Activated CD8-positive, alpha-beta T cell treated with anti-CD3 and anti-CD28 coated beads for 36 hours (primary cell): ENCODE measurements around the gene UBE2S. TPM values are rescaled to one million over a fixed set of nuclear protein-coding genes. Genes with fewer than 3 reads are reported as not detected.
"Not testable (repeated sequence)": the region's sequence is repeated elsewhere in the genome, so short reads cannot be mapped to it uniquely, and the experiment has no call there.

ENCODE experiments used
- ATAC-seq: fragments of 200-7000 bp; cut with Tn5 transposase; one replicate; pipeline ENCODE4 v1.10.0; 2021; ENCODE audit warnings: mild to moderate bottlenecking, moderate library complexity
- CTCF ChIA-PET: fragments of 350-600 bp; sonication (Branson Sonifier 250); formaldehyde crosslinking; loops from one replicate; lab custom pipeline; 2021; ENCODE audit warnings: antibody characterized with exemption; lab: Charles Lee
- POLR2A ChIA-PET: fragments of 350-600 bp; sonication (Branson Sonifier 250); formaldehyde crosslinking; loops from one replicate; lab custom pipeline; 2021; ENCODE audit warnings: antibody characterized with exemption; lab: Charles Lee
- DNase-seq: peaks from one replicate; pipeline ENCODE4 v3.0.0-alpha.2; 2020
- H3K27ac Mint-ChIP-seq: one replicate; pipeline ENCODE4 v1.8.0; 2021; ENCODE audit warnings: mild to moderate bottlenecking, mixed read lengths
- H3K27me3 Mint-ChIP-seq: one replicate; pipeline ENCODE4 v1.8.0; 2021; ENCODE audit warnings: mixed read lengths
- H3K36me3 Mint-ChIP-seq: one replicate; pipeline ENCODE4 v1.8.0; 2021; ENCODE audit warnings: low read depth, mixed read lengths
- H3K4me1 Mint-ChIP-seq: one replicate; pipeline ENCODE4 v1.8.0; 2021; ENCODE audit warnings: low read depth, mixed read lengths
- H3K4me3 Mint-ChIP-seq: one replicate; pipeline ENCODE4 v1.8.0; 2021; ENCODE audit warnings: mild to moderate bottlenecking, moderate library complexity, mixed read lengths
- H3K9me3 Mint-ChIP-seq: one replicate; pipeline ENCODE4 v1.8.0; 2021; ENCODE audit warnings: mixed read lengths
- CTCF ChIP-seq: fragments of 200-600 bp; IDR thresholded peaks from one replicate; pipeline ENCODE4 v1.8.0; 2022; ENCODE audit warnings: antibody characterized with exemption, mild to moderate bottlenecking
- intact Hi-C: fragments of 100-400 bp; cut with micrococcal nuclease; formaldehyde crosslinking; loops from one replicate; pipeline ENCODE4 v1.10.0; 2022
- total RNA-seq, 2 experiments: library from RNA; stranded (reverse); gene quantifications; one replicate each; pipeline ENCODE4 v1.2.3, GENCODE V29; 2021

Gene UBE2S
- total RNA-seq, 2 experiments from 2014 or later, result 229 to 241 TPM

- no peak for ATAC-seq
- POLR2A ChIA-PET, result interaction anchor here (0.9 to 1.4 kb wide), 2 partner anchors 12 to 18 kb away, joined by 3 to 5 read pairs; no protein-coding TSS in a partner anchor
- peaks cover 8% of the 10 kb centered on the region for H3K4me1 Mint-ChIP-seq
Observed at GRCh38 chr19:55419103-55419502, 11.5 kb upstream of the UBE2S start.

GRCh38 chr19:55418185-55418584 lies 10.6 kb upstream of the UBE2S start:
- H3K9me3 Mint-ChIP-seq, result no peaks in the 10 kb centered on the region

More at GRCh38 chr19:55419103-55419502, 11.5 kb upstream of the UBE2S start:
- no peak for DNase-seq
- intact Hi-C loops, result no loop called here
- TF ChIP-seq CTCF, result no peak
- no peak overlapping the region for H3K27ac Mint-ChIP-seq
- no peaks in the 10 kb centered on the region for H3K36me3 Mint-ChIP-seq
- no peaks in the 10 kb centered on the region for H3K9me3 Mint-ChIP-seq
- no peaks in the 10 kb centered on the region for H3K27me3 Mint-ChIP-seq
- CTCF ChIA-PET, result interaction anchor here (0.9 to 2.4 kb wide), 9 partner anchors 9 to 301 kb away, joined by 3 to 9 read pairs (median 3); no protein-coding TSS in a partner anchor
- no peak overlapping the region for H3K4me3 Mint-ChIP-seq

DNA sequence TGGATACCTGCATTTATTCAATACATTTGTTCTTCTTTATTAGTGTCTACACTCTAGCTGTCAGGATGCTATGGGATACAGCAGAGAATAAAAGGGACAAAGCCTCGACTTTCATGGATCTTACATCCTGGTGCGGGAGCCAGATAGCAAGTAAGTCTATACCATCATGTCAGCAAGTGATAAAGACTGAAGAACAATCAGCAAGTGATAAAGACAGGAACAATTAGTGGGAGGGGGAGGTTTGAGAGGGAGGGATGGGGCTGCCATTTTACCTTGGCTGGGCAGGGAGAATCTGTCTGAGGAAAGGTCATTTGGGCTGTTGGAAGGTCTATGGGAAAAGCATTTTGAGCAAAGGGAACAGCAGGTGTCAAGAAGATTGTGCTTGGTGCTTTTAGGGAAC lies 2.6 kb upstream of the UBE2S start:
- Mint-ChIP-seq H3K27me3 (no peaks in the 10 kb centered on the region), H3K27ac (no peak overlapping the region), H3K36me3 (peaks cover 28% of the 10 kb centered on the region), H3K4me1 (peaks cover 22% of the 10 kb centered on the region), H3K9me3 (peaks cover 9% of the 10 kb centered on the region), H3K4me3 (no peak overlapping the region)
- CTCF ChIA-PET, result interaction anchor here (0.8 kb wide), 1 partner anchor 108 kb away, joined by 3 read pairs; no protein-coding TSS in a partner anchor
- ATAC-seq (no peak), DNase-seq (no peak)
- TF ChIP-seq CTCF, result no peak
- POLR2A ChIA-PET, result interaction anchor here (0.7 to 8.6 kb wide), 2 partner anchors 23 to 129 kb away, joined by 5 to 217 read pairs; partner anchors contain the start of genes RPL28 and TMEM238
- intact Hi-C loops, result no loop called here

More at GRCh38 chr19:55418185-55418584, 10.6 kb upstream of the UBE2S start:
- ChIA-PET POLR2A (interaction anchor here (0.6 to 1.4 kb wide), 10 partner anchors 11 to 165 kb away, joined by 3 to 5 read pairs (median 4); partner anchors contain the start of gene HSPBP1), CTCF (interaction anchor here (0.6 to 2.4 kb wide), 12 partner anchors 9 to 300 kb away, joined by 3 to 9 read pairs (median 4); no protein-coding TSS in a partner anchor)
- DNase-seq, result peak; percentile 68
- H3K27ac Mint-ChIP-seq, result no peak overlapping the region
- H3K27me3 Mint-ChIP-seq, result no peaks in the 10 kb centered on the region
- H3K36me3 Mint-ChIP-seq, result no peaks in the 10 kb centered on the region
- ATAC-seq, result peak; percentile 85
- TF ChIP-seq CTCF, result peak; percentile 84
- no peak overlapping the region for H3K4me3 Mint-ChIP-seq
- peaks cover 8% of the 10 kb centered on the region for H3K4me1 Mint-ChIP-seq
- intact Hi-C loops, result no loop called here

DNA sequence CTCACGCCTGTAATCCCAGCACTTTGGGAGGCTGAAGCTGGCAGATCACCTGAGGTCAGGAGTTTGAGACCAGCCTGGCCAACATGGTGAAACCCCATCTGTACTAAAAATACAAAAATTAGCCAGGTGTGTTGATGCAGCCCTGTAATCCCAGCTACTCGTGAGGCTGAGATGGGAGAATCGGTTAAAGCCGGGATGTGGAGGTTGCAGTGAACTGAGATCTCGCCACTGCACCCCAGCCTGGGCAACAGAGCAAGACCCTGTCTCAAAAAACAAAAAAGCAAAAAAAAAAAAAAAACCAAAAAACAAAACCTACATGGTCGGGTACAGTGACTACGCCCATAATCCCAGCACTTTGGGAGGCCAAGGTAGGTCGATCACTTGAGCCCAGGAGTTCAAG lies 1.6 kb upstream of the UBE2S start:
- Mint-ChIP-seq H3K36me3 (peaks cover 33% of the 10 kb centered on the region), H3K4me1 (peaks cover 22% of the 10 kb centered on the region), H3K27ac (peak overlapping the region; percentile 97)
- H3K27me3 Mint-ChIP-seq, intact Hi-C loops, H3K4me3 Mint-ChIP-seq, DNase-seq, H3K9me3 Mint-ChIP-seq, ATAC-seq: not testable (repeated sequence)
- ChIA-PET CTCF (interaction anchor here (0.8 to 1.5 kb wide), 4 partner anchors 9 to 108 kb away, joined by 3 to 9 read pairs (median 4); no protein-coding TSS in a partner anchor), POLR2A (interaction anchor here (0.6 to 8.6 kb wide), 7 partner anchors 9 to 108 kb away, joined by 3 to 217 read pairs (median 4); partner anchors contain the start of genes KMT5C, RPL28 and TMEM238)

DNA sequence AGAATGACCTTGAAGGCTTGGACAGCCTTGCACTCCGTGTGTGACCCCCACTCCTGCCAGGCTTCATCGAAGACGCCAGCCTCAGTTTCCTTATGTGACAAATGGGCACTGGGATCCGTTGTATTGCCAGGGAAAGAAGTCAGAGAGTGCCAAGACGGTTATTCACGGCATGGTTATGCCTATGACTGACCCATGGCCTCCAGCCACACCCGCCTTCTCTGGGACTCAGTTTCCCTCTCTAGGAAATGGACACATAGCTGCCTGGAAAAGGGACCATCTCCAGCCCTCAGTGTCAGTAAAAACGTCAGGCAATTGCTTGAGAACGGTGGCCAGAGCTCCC lies 915 bp upstream of the UBE2S start:
- Mint-ChIP-seq H3K9me3 (peaks cover 9% of the 10 kb centered on the region), H3K4me1 (peaks cover 23% of the 10 kb centered on the region)

More for the DNA sequence above, 915 bp upstream of the UBE2S start:
- intact Hi-C loops, result no loop called here
- H3K27me3 Mint-ChIP-seq, result no peaks in the 10 kb centered on the region
- POLR2A ChIA-PET, result interaction anchor here (0.9 to 8.6 kb wide), 5 partner anchors 9 to 69 kb away, joined by 3 to 217 read pairs (median 4); partner anchors contain the start of genes KMT5C, RPL28 and TMEM238
- peak overlapping the region; percentile 92 for H3K4me3 Mint-ChIP-seq
- H3K27ac Mint-ChIP-seq, result peak overlapping the region; percentile 97
- DNase-seq, result no peak
- CTCF ChIA-PET, result interaction anchor here (0.9 to 1.5 kb wide), 3 partner anchors 9 to 107 kb away, joined by 3 to 9 read pairs (median 5); no protein-coding TSS in a partner anchor
- H3K36me3 Mint-ChIP-seq, result peaks cover 38% of the 10 kb centered on the region
- no peak for TF ChIP-seq CTCF
- no peak for ATAC-seq
